Breast epithelium (tissue), 3 donors: ENCODE data around the gene CDH5.

Source experiments
- POLR2A ChIP-seq: fragments of 450-650 bp; IDR thresholded peaks from one replicate; pipeline ENCODE4 v1.6.1; 2016; ENCODE audit warnings: antibody characterized with exemption, mild to moderate bottlenecking, moderate library complexity
- POLR2AphosphoS5 ChIP-seq, 3 donors: sonication (generic); formaldehyde crosslinking; IDR thresholded peaks; one replicate each; pipeline ENCODE4 v1.6.1; 2017; ENCODE audit warnings: antibody characterized with exemption in 3 of 3
- TF ChIP-seq, protein P1 (sequence below), 3 donors: fragments of 450-650 bp; IDR thresholded peaks; one replicate each; pipeline ENCODE4 v1.5.1; 2016 to 2017; ENCODE audit warnings: antibody characterized with exemption in 3 of 3, mild to moderate bottlenecking in 3 of 3, moderate library complexity in 3 of 3

DNA sequence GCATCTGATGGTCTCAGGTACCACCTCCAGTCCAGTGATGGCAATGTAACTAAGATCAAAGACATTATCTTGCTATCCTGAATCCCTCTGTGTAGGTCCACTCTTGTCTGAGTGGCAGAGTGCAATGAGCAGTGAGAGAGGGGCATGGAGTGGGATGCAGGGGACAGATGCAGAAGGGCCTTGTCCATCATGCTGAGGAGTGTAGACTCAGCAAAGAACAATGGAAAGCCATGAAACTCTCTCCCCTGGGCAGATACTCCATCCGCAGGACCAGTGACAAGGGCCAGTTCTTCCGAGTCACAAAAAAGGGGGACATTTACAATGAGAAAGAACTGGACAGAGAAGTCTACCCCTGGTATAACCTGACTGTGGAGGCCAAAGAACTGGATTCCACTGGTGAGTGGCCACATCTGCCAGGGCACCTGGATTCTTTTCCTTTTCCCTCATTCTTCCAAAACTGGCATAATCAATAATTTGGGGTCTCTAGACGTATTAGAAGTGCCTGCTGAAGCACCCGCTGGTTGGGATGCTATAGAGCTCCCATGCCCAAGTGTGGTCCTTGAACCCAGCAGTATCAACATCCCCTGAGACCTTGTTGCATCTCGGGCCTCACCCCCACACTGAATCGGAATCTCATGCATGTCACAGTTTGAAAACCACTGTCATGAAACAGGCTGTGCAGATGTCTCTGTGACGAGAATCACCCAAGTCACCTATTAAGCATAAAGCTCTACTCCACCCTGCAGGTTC lies 29.5 kb downstream of the CDH5 start:
- TF ChIP-seq, protein P1, sequence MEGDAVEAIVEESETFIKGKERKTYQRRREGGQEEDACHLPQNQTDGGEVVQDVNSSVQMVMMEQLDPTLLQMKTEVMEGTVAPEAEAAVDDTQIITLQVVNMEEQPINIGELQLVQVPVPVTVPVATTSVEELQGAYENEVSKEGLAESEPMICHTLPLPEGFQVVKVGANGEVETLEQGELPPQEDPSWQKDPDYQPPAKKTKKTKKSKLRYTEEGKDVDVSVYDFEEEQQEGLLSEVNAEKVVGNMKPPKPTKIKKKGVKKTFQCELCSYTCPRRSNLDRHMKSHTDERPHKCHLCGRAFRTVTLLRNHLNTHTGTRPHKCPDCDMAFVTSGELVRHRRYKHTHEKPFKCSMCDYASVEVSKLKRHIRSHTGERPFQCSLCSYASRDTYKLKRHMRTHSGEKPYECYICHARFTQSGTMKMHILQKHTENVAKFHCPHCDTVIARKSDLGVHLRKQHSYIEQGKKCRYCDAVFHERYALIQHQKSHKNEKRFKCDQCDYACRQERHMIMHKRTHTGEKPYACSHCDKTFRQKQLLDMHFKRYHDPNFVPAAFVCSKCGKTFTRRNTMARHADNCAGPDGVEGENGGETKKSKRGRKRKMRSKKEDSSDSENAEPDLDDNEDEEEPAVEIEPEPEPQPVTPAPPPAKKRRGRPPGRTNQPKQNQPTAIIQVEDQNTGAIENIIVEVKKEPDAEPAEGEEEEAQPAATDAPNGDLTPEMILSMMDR (IDR thresholded peaks at IDR 0.05), result no peak
- TF ChIP-seq POLR2AphosphoS5 (IDR thresholded peaks at IDR 0.05), result no peak
- TF ChIP-seq POLR2A, result no peak
